ENCODE measurements around the gene ANKS4B. TPM values are rescaled to one million over a fixed set of nuclear protein-coding genes. Genes with fewer than 3 reads are reported as not detected.

The ANKS4B gene
- polyA plus RNA-seq, 3 donors = not detected

GRCh38 chr16:21274172-21274726, 40.8 kb downstream of the ANKS4B start:
- H3K9me3 ChIP-seq (replicated peaks in 1 of 2; ENCODE audit: control insufficient read depth in 1 of 2, insufficient read depth in 1 of 2, low read length in 2 of 2) = no peaks in the 10 kb centered on the region
- H3K4me3 Mint-ChIP-seq = peak overlapping the region in 1 of 2 donors; percentile 3
- H3K4me1 Mint-ChIP-seq = peaks cover 7% of the 10 kb centered on the region
- peaks cover 36 to 37% of the 10 kb centered on the region in 2 donors for H3K27me3 ChIP-seq (ENCODE audit: control insufficient read depth in 2 of 2, insufficient read depth in 2 of 2, low read length in 2 of 2)
- H3K36me3 Mint-ChIP-seq = no peaks in the 10 kb centered on the region
- H3K27ac ChIP-seq (ENCODE audit: low read depth in 1 of 2, low read length in 2 of 2) = no peak overlapping the region
- no peak overlapping the region for H3K4me2 ChIP-seq (replicated peaks; ENCODE audit: extremely low read depth, low read length, poor library complexity, severe bottlenecking)
- H3K4me3 ChIP-seq (replicated peaks in 1 of 3; ENCODE audit: low read depth in 2 of 3, low read length in 3 of 3) = no peak overlapping the region
- H3K79me2 ChIP-seq (ENCODE audit: insufficient read depth, low read length) = no peaks in the 10 kb centered on the region
- H2AFZ ChIP-seq (ENCODE audit: insufficient read depth, low read depth, low read length, poor library complexity, severe bottlenecking) = no peak overlapping the region
- peaks cover 0 to 3% (median 0%) of the 10 kb centered on the region in 7 donors for H3K9me3 Mint-ChIP-seq
- no peak for DNase-seq
- TF ChIP-seq, protein P1, sequence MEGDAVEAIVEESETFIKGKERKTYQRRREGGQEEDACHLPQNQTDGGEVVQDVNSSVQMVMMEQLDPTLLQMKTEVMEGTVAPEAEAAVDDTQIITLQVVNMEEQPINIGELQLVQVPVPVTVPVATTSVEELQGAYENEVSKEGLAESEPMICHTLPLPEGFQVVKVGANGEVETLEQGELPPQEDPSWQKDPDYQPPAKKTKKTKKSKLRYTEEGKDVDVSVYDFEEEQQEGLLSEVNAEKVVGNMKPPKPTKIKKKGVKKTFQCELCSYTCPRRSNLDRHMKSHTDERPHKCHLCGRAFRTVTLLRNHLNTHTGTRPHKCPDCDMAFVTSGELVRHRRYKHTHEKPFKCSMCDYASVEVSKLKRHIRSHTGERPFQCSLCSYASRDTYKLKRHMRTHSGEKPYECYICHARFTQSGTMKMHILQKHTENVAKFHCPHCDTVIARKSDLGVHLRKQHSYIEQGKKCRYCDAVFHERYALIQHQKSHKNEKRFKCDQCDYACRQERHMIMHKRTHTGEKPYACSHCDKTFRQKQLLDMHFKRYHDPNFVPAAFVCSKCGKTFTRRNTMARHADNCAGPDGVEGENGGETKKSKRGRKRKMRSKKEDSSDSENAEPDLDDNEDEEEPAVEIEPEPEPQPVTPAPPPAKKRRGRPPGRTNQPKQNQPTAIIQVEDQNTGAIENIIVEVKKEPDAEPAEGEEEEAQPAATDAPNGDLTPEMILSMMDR (IDR thresholded peaks at IDR 0.05) = no peak
- no peaks in the 10 kb centered on the region for H4K20me1 ChIP-seq (ENCODE audit: insufficient read depth, low read length)
- no peaks in the 10 kb centered on the region for H3K36me3 ChIP-seq (replicated peaks in 1 of 2; ENCODE audit: control insufficient read depth in 1 of 2, insufficient read depth in 2 of 2, low read length in 2 of 2)
- 80% methylated on average over 2 of the region's 5 CpGs for WGBS (ENCODE audit: insufficient coverage)
- peak overlapping the region in 2 of 7 donors; percentile 12 to 31 for H3K27ac Mint-ChIP-seq
- peaks cover 26 to 37% (median 33%) of the 10 kb centered on the region in 3 donors for H3K27me3 Mint-ChIP-seq (ENCODE audit: low read depth in 3 of 3)
- H3K9ac ChIP-seq (ENCODE audit: insufficient read depth, low read length, poor library complexity, severe bottlenecking) = no peak overlapping the region
- intact Hi-C loops (cut with micrococcal nuclease) = no loop called here
- H3K4me1 ChIP-seq (ENCODE audit: control insufficient read depth in 1 of 2, insufficient read depth in 2 of 2, low read length in 2 of 2) = peaks cover 8 to 9% of the 10 kb centered on the region in 2 donors

DNA sequence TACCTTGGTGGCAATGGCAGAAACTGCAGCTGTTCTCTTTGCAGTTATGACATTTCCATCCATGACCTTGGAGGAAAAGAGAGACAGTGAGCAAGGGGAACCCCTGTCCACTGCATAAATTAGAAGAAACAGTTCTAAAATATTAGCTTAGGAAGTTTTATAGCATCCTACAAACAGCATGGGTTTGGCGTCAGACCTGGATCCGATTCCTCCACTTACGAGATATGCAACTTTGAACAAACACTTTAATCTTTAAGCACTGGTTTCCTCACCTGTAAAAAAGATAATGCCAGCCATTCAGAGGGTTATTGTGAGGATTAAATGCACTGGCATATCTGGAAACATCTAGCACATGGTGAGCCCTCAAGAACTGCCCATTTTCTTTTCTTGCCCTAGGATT, 42.0 kb downstream of the ANKS4B start:
- TF ChIP-seq, protein P1 (IDR thresholded peaks at IDR 0.05) = no peak
- H3K9me3 ChIP-seq (replicated peaks in 1 of 2; ENCODE audit: control insufficient read depth in 1 of 2, insufficient read depth in 1 of 2, low read length in 2 of 2) = no peaks in the 10 kb centered on the region
- WGBS (ENCODE audit: insufficient coverage) = no CpG with 5 or more reads among the region's 3 CpGs

More for the DNA sequence above, 42.0 kb downstream of the ANKS4B start:
- no peak overlapping the region for H3K9ac ChIP-seq (ENCODE audit: insufficient read depth, low read length, poor library complexity, severe bottlenecking)
- Mint-ChIP-seq H3K27ac (no peak overlapping the region), H3K27me3 (ENCODE audit: low read depth in 3 of 3) (peaks cover 35 to 49% (median 42%) of the 10 kb centered on the region in 3 donors), H3K36me3 (no peaks in the 10 kb centered on the region), H3K4me3 (no peak overlapping the region), H3K9me3 (peaks cover 0 to 3% (median 0%) of the 10 kb centered on the region in 7 donors), H3K4me1 (peaks cover 7% of the 10 kb centered on the region)
- H3K79me2 ChIP-seq (ENCODE audit: insufficient read depth, low read length) = no peaks in the 10 kb centered on the region
- intact Hi-C loops (cut with micrococcal nuclease) = no loop called here
- no peak for DNase-seq
- H3K4me2 ChIP-seq (replicated peaks; ENCODE audit: extremely low read depth, low read length, poor library complexity, severe bottlenecking) = no peak overlapping the region
- peaks cover 8 to 9% of the 10 kb centered on the region in 2 donors for H3K4me1 ChIP-seq (ENCODE audit: control insufficient read depth in 1 of 2, insufficient read depth in 2 of 2, low read length in 2 of 2)
- H3K27ac ChIP-seq (ENCODE audit: low read depth in 1 of 2, low read length in 2 of 2) = no peak overlapping the region
- peaks cover 42 to 48% of the 10 kb centered on the region in 2 donors for H3K27me3 ChIP-seq (ENCODE audit: control insufficient read depth in 2 of 2, insufficient read depth in 2 of 2, low read length in 2 of 2)
- no peaks in the 10 kb centered on the region for H3K36me3 ChIP-seq (replicated peaks in 1 of 2; ENCODE audit: control insufficient read depth in 1 of 2, insufficient read depth in 2 of 2, low read length in 2 of 2)
- H2AFZ ChIP-seq (ENCODE audit: insufficient read depth, low read depth, low read length, poor library complexity, severe bottlenecking) = no peak overlapping the region
- no peak overlapping the region for H3K4me3 ChIP-seq (replicated peaks in 1 of 3; ENCODE audit: low read depth in 2 of 3, low read length in 3 of 3)
- H4K20me1 ChIP-seq (ENCODE audit: insufficient read depth, low read length) = no peaks in the 10 kb centered on the region

Data from CD14-positive monocyte (primary cell).